HCT116 (cell line): Measurements from ENCODE around the gene SPATA21. TPM values are rescaled to one million over a fixed set of nuclear protein-coding genes. Genes with fewer than 3 reads are reported as not detected.
"Not testable (repeated sequence)": the region's sequence is repeated elsewhere in the genome, so short reads cannot be mapped to it uniquely, and the experiment has no call there.

Experiments used
- ATAC-seq: fragments of 200-7000 bp; cut with Tn5 transposase; 2 replicates; pipeline ENCODE4 v1.9.1; 2020; ENCODE audit warnings: mild to moderate bottlenecking, moderate library complexity
- BruUV-seq: library from RNA; stranded (reverse); fragments of 400-500 nt; replicated peaks from 2 replicates; lab custom pipeline; 2021; lab: Mats Ljungman, UMichigan
- CTCF ChIA-PET: fragments of 300-600 bp; sonication (Branson Sonifier 250); formaldehyde crosslinking; loops from one replicate; lab custom pipeline; 2021; ENCODE audit warnings: antibody characterized with exemption; lab: Charles Lee
- POLR2A ChIA-PET: fragments of 300-600, 350-600 bp; sonication (Branson Sonifier 250); formaldehyde crosslinking; loops from one replicate; lab custom pipeline; 2021; ENCODE audit warnings: antibody characterized with exemption; lab: Charles Lee
- RAD21 ChIA-PET, 2 experiments: fragments of 300-600 bp; sonication (Branson Sonifier 250); formaldehyde crosslinking; loops; one replicate each; lab custom pipeline; 2023; ENCODE audit warnings: low total read pairs in 2 of 2; ENCODE audit not compliant: uncharacterized antibody in 2 of 2, unreplicated experiment in 2 of 2, low non-redundant PET in 1 of 2; lab: Charles Lee
- DNase-seq: peaks from one replicate; pipeline ENCODE4 v3.0.0-alpha.2; 2010; ENCODE audit warnings: low read depth, low spot score
- H2AFZ ChIP-seq: fragments of 200-600 bp; shearing (Covaris generic), sonication (generic); 2 replicates; pipeline ENCODE4 v1.6.1; 2017; ENCODE audit warnings: low read depth, mixed run types, mixed read lengths, antibody characterized with exemption, low read length; ENCODE audit not compliant: poor library complexity, severe bottlenecking
- H3K27ac ChIP-seq: 2 replicates; pipeline ENCODE4 v1.5.1; 2012; ENCODE audit warnings: low read depth, low read length
- H3K27me3 ChIP-seq: fragments of 200-600 bp; sonication (generic); 2 replicates; pipeline ENCODE4 v1.6.1; 2016; ENCODE audit warnings: mixed run types, low read length, mixed read lengths; ENCODE audit not compliant: insufficient read depth
- H3K36me3 ChIP-seq, 2 experiments: fragments of 200-500 bp in 1 of 2; fragments of 200-600 bp in 1 of 2; sonication (Bioruptor generic) in 1 of 2; sonication (generic) in 1 of 2; 2 replicates each; pipeline versions ENCODE4 v1.5.1 to v1.6.1; 2014 to 2016; ENCODE audit warnings: low read length in 2 of 2, inconsistent platforms in 1 of 2, mixed read lengths in 1 of 2, mixed run types in 1 of 2; ENCODE audit not compliant: insufficient read depth in 2 of 2, control insufficient read depth in 1 of 2
- H3K4me1 ChIP-seq, 2 experiments: fragments of 200-600 bp in 1 of 2; sonication (generic) in 1 of 2; 2 replicates each; pipeline versions ENCODE4 v1.5.1 to v1.6.1; 2012 to 2017; ENCODE audit warnings: low read length in 2 of 2, inconsistent platforms in 1 of 2, mild to moderate bottlenecking in 1 of 2, mixed read lengths in 1 of 2, mixed run types in 1 of 2, moderate library complexity in 1 of 2; ENCODE audit not compliant: insufficient read depth in 2 of 2, control insufficient read depth in 1 of 2
- H3K4me2 ChIP-seq: fragments of 200-600 bp; sonication (generic); 2 replicates; pipeline ENCODE4 v1.6.1; 2017; ENCODE audit warnings: mixed run types, low read length, mixed read lengths
- H3K4me3 ChIP-seq, 2 experiments: fragments of 200-600 bp in 1 of 2; sonication (generic) in 1 of 2; replicated peaks in 1 of 2; 2 replicates each; pipeline ENCODE4 v1.5.1; 2011 to 2016; ENCODE audit warnings: low read length in 2 of 2, control low read depth in 1 of 2, low read depth in 1 of 2, mild to moderate bottlenecking in 1 of 2, mixed read lengths in 1 of 2, mixed run types in 1 of 2
- H3K79me2 ChIP-seq: fragments of 200-600 bp; sonication (generic); 2 replicates; pipeline ENCODE4 v1.6.1; 2017; ENCODE audit warnings: mild to moderate bottlenecking, mixed run types, low read length, moderate library complexity, mixed read lengths; ENCODE audit not compliant: insufficient read depth
- H3K9ac ChIP-seq: fragments of 200-600 bp; sonication (generic); 2 replicates; pipeline ENCODE4 v1.6.1; 2016; ENCODE audit warnings: low read length, mixed read lengths
- H3K9me2 ChIP-seq: fragments of 200-600 bp; sonication (generic), shearing (Covaris generic); 2 replicates; pipeline ENCODE4 v1.6.1; 2017; ENCODE audit warnings: mixed run types, mild to moderate bottlenecking, moderate library complexity; ENCODE audit not compliant: insufficient read depth
- H3K9me3 ChIP-seq, 2 experiments: fragments of 200-500 bp in 1 of 2; fragments of 200-600 bp in 1 of 2; sonication (Bioruptor generic) in 1 of 2; sonication (generic) in 1 of 2; 2 replicates each; pipeline ENCODE4 v1.6.1; 2014 to 2017; ENCODE audit warnings: low read length in 2 of 2, mixed read lengths in 2 of 2, inconsistent platforms in 1 of 2, low read depth in 1 of 2, mild to moderate bottlenecking in 1 of 2, mixed run types in 1 of 2, moderate library complexity in 1 of 2; ENCODE audit not compliant: control insufficient read depth in 1 of 2, insufficient read depth in 1 of 2
- H4K20me1 ChIP-seq: fragments of 200-600 bp; sonication (generic), shearing (Covaris generic); 2 replicates; pipeline ENCODE4 v1.6.1; 2017; ENCODE audit warnings: mixed run types, mild to moderate bottlenecking, moderate library complexity; ENCODE audit not compliant: insufficient read depth
- CBX3 ChIP-seq: IDR thresholded peaks from 2 replicates; pipeline ENCODE4 v1.6.1; 2012; ENCODE audit warnings: low read depth
- CTCF ChIP-seq, 3 experiments: fragments of 200-600 bp in 1 of 3; sonication (generic) in 1 of 3; IDR thresholded peaks in 2 of 3; conservative IDR thresholded peaks in 1 of 3; 2 replicates each; pipeline ENCODE4 v1.5.1; 2012 to 2017; ENCODE audit warnings: low read depth in 2 of 3, low read length in 2 of 3, antibody characterized with exemption in 1 of 3, borderline replicate concordance in 1 of 3, control low read depth in 1 of 3, mild to moderate bottlenecking in 1 of 3, mixed read lengths in 1 of 3, mixed run types in 1 of 3, moderate library complexity in 1 of 3; ENCODE audit not compliant: insufficient read depth in 1 of 3
- EGR1 ChIP-seq: IDR thresholded peaks from 2 replicates; pipeline ENCODE4 v1.6.1; 2012; ENCODE audit warnings: low read depth
- EZH2 ChIP-seq: fragments of 200-600 bp; sonication (generic); IDR thresholded peaks from 2 replicates; pipeline ENCODE4 v1.6.1; 2017; ENCODE audit warnings: antibody characterized with exemption, mixed run types
- EZH2phosphoT487 ChIP-seq: fragments of 200-600 bp; IDR thresholded peaks from 2 replicates; pipeline ENCODE4 v1.6.1; 2018; ENCODE audit warnings: antibody characterized with exemption, borderline replicate concordance
- JUND ChIP-seq: IDR thresholded peaks from 2 replicates; pipeline ENCODE4 v1.6.1; 2012
- POLR2AphosphoS5 ChIP-seq: IDR thresholded peaks from 2 replicates; pipeline ENCODE4 v1.6.1; 2011; ENCODE audit warnings: mild to moderate bottlenecking, low read depth, low read length, moderate library complexity
- RAD21 ChIP-seq: IDR thresholded peaks from 2 replicates; pipeline ENCODE4 v1.6.1; 2012; ENCODE audit warnings: low read depth, mild to moderate bottlenecking
- SIN3A ChIP-seq: IDR thresholded peaks from 2 replicates; pipeline ENCODE4 v1.6.1; 2012; ENCODE audit warnings: low read depth
- SP1 ChIP-seq: IDR thresholded peaks from 2 replicates; pipeline ENCODE4 v1.6.1; 2012; ENCODE audit warnings: low read depth
- SRF ChIP-seq: IDR thresholded peaks from 2 replicates; pipeline ENCODE4 v1.6.1; 2012; ENCODE audit warnings: low read depth
- TCF7L2 ChIP-seq: IDR thresholded peaks from 2 replicates; pipeline ENCODE4 v1.7.0; 2011; ENCODE audit warnings: borderline replicate concordance, inconsistent platforms; ENCODE audit not compliant: insufficient read depth, insufficient read length; ENCODE audit errors: extremely low read depth
- YY1 ChIP-seq: IDR thresholded peaks from 2 replicates; pipeline ENCODE4 v1.6.1; 2011; ENCODE audit warnings: low read length, low read depth, moderate library complexity, mild to moderate bottlenecking; ENCODE audit not compliant: insufficient replicate concordance; ENCODE audit errors: extremely low read depth
- ZFX ChIP-seq: fragments of 450-650 bp; IDR thresholded peaks from 2 replicates; pipeline ENCODE4 v1.6.1; 2017
- ZNF274 ChIP-seq: fragments of 200-500 bp; sonication (Bioruptor generic); IDR thresholded peaks from 2 replicates; pipeline ENCODE4 v1.6.1; 2014; ENCODE audit warnings: mild to moderate bottlenecking, low read depth, low read length, inconsistent platforms
- intact Hi-C: fragments of 100-400 bp; cut with micrococcal nuclease; formaldehyde crosslinking; loops from 2 replicates; pipeline ENCODE4 v1.10.0; 2022
- total RNA-seq: library from RNA; stranded (reverse); gene quantifications from one replicate; pipeline ENCODE4 v1.2.1, GENCODE V29; 2021; ENCODE audit not compliant: unreplicated experiment
- TF ChIP-seq, protein P1 (sequence below): IDR thresholded peaks from 2 replicates; pipeline ENCODE4 v1.6.1; 2012
- TF ChIP-seq, protein P2 (sequence below): IDR thresholded peaks from 2 replicates; pipeline ENCODE4 v1.6.1; 2012

The SPATA21 gene
- total RNA-seq, 1 experiment from 2014 or later = not detected

DNA sequence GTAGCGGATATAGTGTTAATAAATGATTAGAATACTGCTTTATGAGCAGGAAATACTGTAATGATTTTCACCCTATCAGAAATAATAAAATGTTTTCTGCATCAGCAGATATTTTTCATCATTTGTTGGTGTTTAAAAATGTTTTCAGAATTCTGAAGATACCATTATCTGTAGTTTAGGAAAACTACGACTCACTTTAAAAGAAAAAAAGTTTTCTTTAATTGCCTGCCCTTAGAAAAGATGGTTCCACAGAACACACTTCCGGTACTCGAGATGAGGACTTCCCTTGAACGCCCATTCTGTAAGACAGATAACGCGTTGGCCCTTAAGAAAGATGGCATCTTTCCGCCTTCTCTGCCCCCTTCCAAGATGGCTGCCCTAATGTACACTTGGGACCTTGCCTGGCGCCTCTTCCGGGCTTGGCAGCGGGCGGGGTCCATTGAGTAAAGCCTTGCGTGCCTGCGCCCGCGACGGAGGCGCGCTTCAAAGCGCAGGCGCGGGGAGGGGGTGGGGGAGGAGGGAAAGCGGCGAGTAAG is 70.4 kb downstream of the SPATA21 start, which contains the start of gene SZRD1 (continued):
- TF ChIP-seq SRF = peak; percentile 70
- TF ChIP-seq ZNF274 = no peak
- TF ChIP-seq ZFX = no peak
- TF ChIP-seq SIN3A = no peak

DNA sequence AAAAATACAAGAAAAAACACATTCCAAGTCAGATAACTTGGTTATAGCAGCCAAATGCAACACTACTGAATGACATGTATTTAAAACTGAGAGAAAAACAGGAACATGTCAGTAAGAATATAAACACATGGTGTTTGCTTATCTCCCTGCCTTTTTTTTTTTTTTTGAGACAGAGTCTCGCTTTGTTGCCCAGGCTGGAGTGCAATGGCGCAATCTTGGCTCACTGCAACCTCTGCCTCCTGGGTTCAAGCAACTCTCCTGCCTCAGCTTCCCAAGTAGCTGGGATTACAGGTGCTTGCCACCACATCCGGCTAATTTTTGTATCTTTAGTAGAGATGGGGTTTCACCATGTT is 72.1 kb downstream of the SPATA21 start:
- H3K9me2 ChIP-seq, DNase-seq, CTCF ChIA-PET, H3K9me3 ChIP-seq, H4K20me1 ChIP-seq, BruUV-seq, H3K4me3 ChIP-seq, H2AFZ ChIP-seq, H3K27ac ChIP-seq, intact Hi-C loops, H3K4me2 ChIP-seq, H3K27me3 ChIP-seq, H3K9ac ChIP-seq, ATAC-seq, H3K36me3 ChIP-seq, RAD21 ChIA-PET: not testable (repeated sequence)
- peaks cover 4 to 25% of the 10 kb centered on the region in 2 experiments; a peak in 3 of 4 replicates for H3K4me1 ChIP-seq
- peaks cover 27% of the 10 kb centered on the region for H3K79me2 ChIP-seq
- POLR2A ChIA-PET = interaction anchor here (0.9 kb wide), 1 partner anchor 11 kb away, joined by 3 read pairs; no protein-coding TSS in a partner anchor

DNA sequence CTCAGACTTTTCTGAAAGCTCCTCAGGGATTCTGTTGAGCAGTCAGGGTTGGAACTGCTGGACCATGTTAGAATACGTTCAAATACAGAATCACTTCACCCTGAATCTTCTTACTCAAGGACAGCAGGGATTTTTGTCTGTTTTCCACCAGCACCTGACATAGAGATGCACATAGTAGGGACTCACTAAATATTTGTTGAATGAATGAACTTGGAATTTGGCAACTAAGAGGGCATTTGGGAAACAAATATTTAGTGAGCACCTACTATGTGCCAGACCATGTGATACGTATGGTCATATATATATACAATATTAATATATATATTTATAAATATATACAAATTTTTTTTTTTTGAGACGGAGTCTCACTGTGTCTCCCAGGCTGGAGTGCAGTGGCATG is 80.4 kb downstream of the SPATA21 start:
- no peak overlapping the region for H3K9ac ChIP-seq
- no peaks in the 10 kb centered on the region for H3K27me3 ChIP-seq
- ATAC-seq (no peak), DNase-seq (no peak)
- H3K27ac ChIP-seq = no peak overlapping the region
- no peak overlapping the region for H3K4me2 ChIP-seq
- no TSS peak for BruUV-seq
- H2AFZ ChIP-seq = no peak overlapping the region
- H3K36me3 ChIP-seq = no peaks in the 10 kb centered on the region
- peaks cover 1% of the 10 kb centered on the region for H3K79me2 ChIP-seq
- ChIA-PET POLR2A (no interaction called here), RAD21 (no interaction called here), CTCF (no interaction called here)
- intact Hi-C loops = no loop called here
- no peak overlapping the region for H3K4me3 ChIP-seq
- no peaks in the 10 kb centered on the region for H3K9me2 ChIP-seq
- no peaks in the 10 kb centered on the region for H4K20me1 ChIP-seq
- H3K9me3 ChIP-seq = no peaks in the 10 kb centered on the region
- H3K4me1 ChIP-seq = peaks cover 8 to 9% of the 10 kb centered on the region in 2 experiments
- TF ChIP-seq, protein P1, sequence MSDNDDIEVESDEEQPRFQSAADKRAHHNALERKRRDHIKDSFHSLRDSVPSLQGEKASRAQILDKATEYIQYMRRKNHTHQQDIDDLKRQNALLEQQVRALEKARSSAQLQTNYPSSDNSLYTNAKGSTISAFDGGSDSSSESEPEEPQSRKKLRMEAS = no peak
- TF ChIP-seq EGR1 = no peak
- TF ChIP-seq JUND = no peak
- no peak for TF ChIP-seq POLR2AphosphoS5
- TF ChIP-seq RAD21 = no peak
- TF ChIP-seq ZFX = no peak
- TF ChIP-seq YY1 = no peak
- no peak for TF ChIP-seq CBX3
- TF ChIP-seq CTCF (IDR thresholded peaks at IDR 0.05 in 2 of 3, conservative IDR thresholded peaks at IDR 0.05 in 1 of 3; ENCODE audit: borderline replicate concordance in 1 of 3, insufficient read depth in 1 of 3, low read depth in 2 of 3, low read length in 2 of 3) = no peak
- no peak for TF ChIP-seq EZH2
- TF ChIP-seq ZNF274 = no peak
- no peak for TF ChIP-seq EZH2phosphoT487
- no peak for TF ChIP-seq TCF7L2
- no peak for TF ChIP-seq SIN3A
- TF ChIP-seq, protein P2, sequence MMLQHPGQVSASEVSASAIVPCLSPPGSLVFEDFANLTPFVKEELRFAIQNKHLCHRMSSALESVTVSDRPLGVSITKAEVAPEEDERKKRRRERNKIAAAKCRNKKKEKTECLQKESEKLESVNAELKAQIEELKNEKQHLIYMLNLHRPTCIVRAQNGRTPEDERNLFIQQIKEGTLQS = no peak
- TF ChIP-seq SP1 = no peak
